ENCODE results near the gene PPP2CA.

Gene PPP2CA

DNA sequence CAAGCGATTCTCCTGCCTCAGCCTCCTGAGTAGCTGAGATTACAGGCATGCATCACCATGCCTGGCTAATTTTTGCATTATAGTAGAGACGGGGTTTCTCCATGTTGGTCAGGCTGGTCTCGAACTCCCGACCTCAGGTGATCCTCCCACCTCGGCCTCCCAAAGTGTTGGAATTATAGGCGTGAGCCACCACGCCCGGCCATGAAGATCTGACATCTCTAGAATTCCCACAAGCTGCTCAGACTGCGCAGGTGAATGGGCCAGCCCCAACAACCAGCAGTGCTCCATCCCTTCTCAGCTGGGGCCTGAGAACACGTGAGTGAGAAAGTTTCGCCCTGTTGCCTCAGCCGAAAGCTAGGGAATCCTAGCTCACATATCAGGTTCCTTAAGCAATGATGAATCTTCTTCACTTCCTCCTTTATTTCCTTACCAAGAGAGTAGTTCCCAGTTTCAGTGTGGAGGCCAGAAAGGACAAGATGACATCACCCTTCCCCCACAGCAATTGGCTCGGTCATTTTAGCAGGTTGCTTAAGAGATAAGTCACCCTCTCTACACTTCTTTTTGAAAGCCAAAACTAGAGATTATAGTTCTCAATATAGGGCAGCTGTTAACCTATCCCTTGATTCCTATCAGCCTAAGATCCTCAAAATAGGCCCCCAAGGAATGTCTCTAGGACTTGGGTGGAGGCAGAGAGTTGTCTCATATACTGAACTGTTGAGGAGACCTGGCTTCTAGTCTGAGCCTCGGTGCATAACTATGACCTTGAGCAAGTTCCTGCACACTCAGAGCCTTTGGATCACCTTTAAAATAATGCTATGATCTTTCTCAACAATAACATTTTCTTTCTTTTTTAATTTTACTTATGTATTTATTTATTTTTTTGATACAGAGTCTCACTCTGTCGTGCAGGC, 23.9 kb upstream of the PPP2CA start:
- DNase-seq (ENCODE audit: low read depth), result no peak
- TF ChIP-seq, protein P1, sequence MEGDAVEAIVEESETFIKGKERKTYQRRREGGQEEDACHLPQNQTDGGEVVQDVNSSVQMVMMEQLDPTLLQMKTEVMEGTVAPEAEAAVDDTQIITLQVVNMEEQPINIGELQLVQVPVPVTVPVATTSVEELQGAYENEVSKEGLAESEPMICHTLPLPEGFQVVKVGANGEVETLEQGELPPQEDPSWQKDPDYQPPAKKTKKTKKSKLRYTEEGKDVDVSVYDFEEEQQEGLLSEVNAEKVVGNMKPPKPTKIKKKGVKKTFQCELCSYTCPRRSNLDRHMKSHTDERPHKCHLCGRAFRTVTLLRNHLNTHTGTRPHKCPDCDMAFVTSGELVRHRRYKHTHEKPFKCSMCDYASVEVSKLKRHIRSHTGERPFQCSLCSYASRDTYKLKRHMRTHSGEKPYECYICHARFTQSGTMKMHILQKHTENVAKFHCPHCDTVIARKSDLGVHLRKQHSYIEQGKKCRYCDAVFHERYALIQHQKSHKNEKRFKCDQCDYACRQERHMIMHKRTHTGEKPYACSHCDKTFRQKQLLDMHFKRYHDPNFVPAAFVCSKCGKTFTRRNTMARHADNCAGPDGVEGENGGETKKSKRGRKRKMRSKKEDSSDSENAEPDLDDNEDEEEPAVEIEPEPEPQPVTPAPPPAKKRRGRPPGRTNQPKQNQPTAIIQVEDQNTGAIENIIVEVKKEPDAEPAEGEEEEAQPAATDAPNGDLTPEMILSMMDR (IDR thresholded peaks at IDR 0.05; ENCODE audit: insufficient read depth, low read depth, low read length, missing control alignments), result no peak
- H3K4me3 ChIP-seq (ENCODE audit: low read depth, low read length), result no peak overlapping the region

DNA sequence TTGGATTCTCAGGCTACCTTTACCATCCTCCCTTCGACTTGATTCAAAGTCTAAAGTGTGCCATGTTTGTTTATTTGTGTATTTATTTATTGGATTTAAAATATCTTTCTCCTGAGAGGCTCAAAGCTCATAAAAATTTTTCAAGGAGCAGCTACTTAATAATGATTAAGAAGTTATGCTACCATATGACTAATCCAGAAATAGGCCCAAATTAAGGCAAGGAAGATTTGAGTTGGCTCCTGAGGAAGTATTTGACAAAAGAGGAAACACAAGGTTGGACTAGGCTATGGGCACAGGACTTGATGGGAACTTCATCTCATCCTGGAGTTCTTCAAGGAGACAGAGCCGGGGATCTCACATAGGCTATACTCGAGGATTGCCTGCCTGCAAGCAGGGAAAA, 22.4 kb upstream of the PPP2CA start:
- DNase-seq (ENCODE audit: low read depth), result no peak
- H3K4me3 ChIP-seq (ENCODE audit: low read depth, low read length), result no peak overlapping the region
- TF ChIP-seq, protein P1 (IDR thresholded peaks at IDR 0.05; ENCODE audit: insufficient read depth, low read depth, low read length, missing control alignments), result no peak

DNA sequence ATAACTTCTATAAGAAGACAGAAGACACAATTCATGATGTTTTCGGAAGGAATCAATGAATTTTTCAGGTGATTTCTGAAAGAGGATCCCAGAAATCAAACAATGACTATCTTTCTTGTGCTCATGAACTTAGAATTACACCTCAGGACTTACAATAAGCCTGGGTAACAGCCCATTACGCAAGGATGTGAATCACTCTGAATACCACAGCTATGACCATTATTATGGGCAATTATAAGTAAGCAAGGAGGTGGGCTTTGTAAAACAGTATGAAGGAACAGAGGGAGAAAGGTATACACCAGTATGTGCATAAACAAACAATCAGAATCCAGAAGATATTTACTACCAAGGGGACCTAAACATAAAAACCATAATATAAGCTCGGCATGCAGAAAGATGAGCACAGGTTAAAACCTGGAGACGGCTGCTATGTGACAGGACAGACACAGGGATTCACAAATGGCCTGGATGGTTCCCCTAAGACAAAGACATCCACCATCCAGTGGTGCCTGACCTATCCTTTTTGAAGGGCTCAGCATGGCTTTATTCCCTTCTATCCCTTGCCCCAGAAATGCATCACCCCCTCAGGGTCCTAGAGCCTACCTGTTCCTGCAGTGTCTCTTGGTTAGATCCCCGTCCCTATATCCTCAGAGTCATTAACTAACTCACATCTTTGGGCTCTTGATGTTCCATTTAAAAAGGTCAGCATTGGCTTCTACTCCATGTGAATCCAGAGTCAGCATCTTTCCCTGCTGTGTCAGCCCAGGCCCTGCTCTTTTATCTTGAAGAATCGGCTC, 21.8 kb upstream of the PPP2CA start:
- H3K4me3 ChIP-seq (ENCODE audit: low read depth, low read length), result no peak overlapping the region
- no peak for DNase-seq (ENCODE audit: low read depth)
- TF ChIP-seq, protein P1 (IDR thresholded peaks at IDR 0.05; ENCODE audit: insufficient read depth, low read depth, low read length, missing control alignments), result no peak

DNA sequence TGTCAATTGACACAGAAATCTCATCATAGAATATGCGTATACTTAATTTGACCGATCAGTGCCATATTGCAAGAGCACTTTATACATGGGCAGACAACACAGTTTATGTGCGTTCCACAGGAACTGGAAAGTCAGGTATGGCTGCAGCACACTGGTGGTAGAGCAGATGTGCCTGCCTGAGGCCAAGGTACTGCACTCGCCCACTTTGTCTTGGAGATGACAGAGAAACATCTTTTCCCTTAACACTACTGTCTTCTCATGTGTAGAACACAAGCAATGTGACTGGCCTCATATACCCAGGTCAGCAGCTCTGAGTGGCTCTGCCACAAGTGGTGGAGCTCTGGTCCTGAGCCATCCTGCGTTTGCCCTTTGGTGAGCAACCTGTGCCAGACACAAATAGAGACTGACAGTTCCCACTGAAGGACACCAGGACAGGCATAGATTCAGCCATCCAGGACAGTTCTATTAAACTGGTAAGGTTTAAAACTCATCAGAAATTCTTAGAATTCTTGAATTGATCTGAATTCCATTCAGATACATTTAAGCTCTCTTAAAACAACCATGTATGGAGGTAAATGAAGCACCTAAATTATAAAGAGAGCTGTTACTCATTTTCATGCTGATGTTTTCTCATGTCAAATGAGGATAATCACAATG, 21.0 kb upstream of the PPP2CA start:
- TF ChIP-seq, protein P1 (IDR thresholded peaks at IDR 0.05; ENCODE audit: insufficient read depth, low read depth, low read length, missing control alignments), result no peak
- no peak overlapping the region for H3K4me3 ChIP-seq (ENCODE audit: low read depth, low read length)
- DNase-seq (ENCODE audit: low read depth), result no peak

DNA sequence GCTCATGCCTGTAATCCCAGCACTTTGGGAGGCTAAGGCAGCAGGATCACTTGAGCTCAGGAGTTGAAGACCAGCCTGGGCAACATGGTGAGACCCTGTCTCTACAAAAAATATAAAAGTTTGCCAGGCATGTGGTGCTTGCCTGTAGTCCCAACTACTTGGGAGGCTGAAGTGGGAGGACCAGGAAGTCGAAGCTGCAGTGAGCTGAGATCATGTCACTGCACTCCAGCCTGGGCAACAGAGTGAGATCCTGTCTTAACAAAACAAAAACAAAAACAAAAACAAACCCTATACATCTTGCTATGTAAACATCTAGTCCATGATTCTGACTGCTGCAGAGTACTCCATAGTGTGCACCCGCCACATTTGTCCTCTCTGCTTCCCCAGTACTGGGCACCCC, 19.8 kb upstream of the PPP2CA start:
- no peak overlapping the region for H3K4me3 ChIP-seq (ENCODE audit: low read depth, low read length)
- TF ChIP-seq, protein P1 (IDR thresholded peaks at IDR 0.05; ENCODE audit: insufficient read depth, low read depth, low read length, missing control alignments), result no peak
- no peak for DNase-seq (ENCODE audit: low read depth)

DNA sequence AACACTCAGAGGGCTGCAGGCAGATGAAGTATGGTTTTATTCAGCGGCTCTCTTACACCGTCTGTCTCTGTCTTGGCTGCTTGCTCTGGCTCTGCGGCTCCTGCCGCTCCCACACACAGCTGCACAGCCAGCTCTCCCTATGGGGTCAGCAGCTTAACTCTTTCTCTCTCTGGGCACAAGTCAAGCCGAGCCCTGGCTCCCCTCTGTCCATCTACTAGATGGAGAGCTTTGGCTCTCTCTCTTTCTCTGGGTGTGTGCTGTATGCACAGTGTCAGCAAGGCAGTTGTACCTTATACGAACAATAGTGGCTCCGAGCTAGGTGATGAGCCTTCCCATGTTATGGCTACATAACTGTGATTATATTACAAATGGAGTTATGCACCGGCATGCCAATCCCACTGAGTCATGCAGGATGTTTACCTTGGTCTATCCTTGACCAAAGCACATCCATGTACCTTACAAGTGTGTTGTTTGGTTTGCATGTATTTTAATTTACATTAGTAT, 19.3 kb upstream of the PPP2CA start:
- DNase-seq (ENCODE audit: low read depth), result no peak
- TF ChIP-seq, protein P1 (IDR thresholded peaks at IDR 0.05; ENCODE audit: insufficient read depth, low read depth, low read length, missing control alignments), result no peak

More for the DNA sequence above, 19.3 kb upstream of the PPP2CA start:
- H3K4me3 ChIP-seq (ENCODE audit: low read depth, low read length), result no peak overlapping the region

Measured in GM12865 (cell line).